Activated CD8-positive, alpha-beta memory T cell treated with anti-CD3 and anti-CD28 coated beads for 48 hours (primary cell): ENCODE data around the gene GUCD1.

Source experiments
- DNase-seq, 3 experiments: peaks; one replicate each; pipeline ENCODE4 v3.0.0-alpha.2; 2020; ENCODE audit warnings: low read depth in 2 of 3, low spot score in 2 of 3

GUCD1 gene

GRCh38 chr22:24590596-24591173, 35.7 kb upstream of the GUCD1 start:
- no peak for DNase-seq

- DNase-seq, result no peak
Measured at GRCh38 chr22:24589518-24590030, 34.6 kb upstream of the GUCD1 start.

DNA sequence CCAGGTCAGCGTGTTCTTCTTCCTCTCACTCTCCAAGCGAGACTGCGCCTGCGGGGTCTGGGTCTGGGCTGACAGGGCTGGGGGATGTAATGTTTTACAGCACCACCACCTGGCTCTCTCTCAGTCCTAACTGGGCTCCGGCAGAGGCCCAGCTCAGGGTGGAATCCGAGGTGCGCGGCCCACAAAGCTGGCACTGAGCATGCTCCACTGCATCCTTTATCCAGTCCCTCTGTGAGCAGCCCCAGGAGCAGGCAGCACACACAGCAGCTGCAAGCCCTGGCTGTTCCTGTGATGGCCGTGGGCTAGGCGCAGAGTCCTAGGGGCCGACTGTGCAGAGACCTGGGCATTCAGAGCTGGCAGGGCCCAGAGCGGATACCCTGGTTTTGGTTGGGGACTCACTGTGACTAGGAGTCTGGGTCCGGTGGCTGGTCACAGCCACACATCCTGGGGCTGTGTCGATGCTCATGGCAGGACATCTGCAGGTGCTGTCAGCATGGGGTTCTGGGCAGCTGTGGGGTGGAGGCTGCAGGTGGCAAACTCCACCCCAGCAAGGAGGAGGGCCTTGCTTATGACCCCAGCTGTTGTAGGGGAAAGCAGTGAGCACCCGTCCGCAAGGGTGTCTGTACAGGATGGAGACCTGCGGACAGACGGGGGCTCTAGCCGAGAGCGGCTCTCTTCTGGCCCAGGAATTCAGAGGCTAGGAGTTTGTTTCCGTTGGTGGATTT, 34.0 kb upstream of the GUCD1 start:
- no peak for DNase-seq

- DNase-seq, result no peak
Measured at GRCh38 chr22:24588381-24588756, 33.4 kb upstream of the GUCD1 start.

DNA sequence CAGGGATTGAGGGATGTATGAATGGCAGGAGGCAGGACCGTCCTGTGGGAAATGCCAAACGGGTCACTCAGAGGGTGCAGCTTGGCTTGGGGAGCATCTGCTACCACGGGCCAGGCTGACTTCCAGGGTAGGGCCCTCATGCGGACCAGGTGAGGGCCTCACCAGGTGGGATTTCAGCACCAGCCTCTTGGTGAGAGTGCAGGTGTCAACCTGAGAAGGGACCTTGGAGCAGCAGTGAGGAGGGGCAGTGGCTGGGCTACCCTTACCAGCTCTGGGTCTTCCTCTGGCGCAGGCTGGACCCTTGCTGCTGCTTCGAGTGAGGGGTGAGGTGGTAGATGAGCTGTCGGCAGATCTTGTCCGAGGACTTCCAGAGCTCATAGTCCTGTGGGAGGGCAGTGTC, 33.0 kb upstream of the GUCD1 start:
- no peak for DNase-seq

GRCh38 chr22:24587251-24587650, 32.3 kb upstream of the GUCD1 start:
- DNase-seq, result no peak

GRCh38 chr22:24585927-24586546, 31.1 kb upstream of the GUCD1 start:
- DNase-seq, result no peak

DNA sequence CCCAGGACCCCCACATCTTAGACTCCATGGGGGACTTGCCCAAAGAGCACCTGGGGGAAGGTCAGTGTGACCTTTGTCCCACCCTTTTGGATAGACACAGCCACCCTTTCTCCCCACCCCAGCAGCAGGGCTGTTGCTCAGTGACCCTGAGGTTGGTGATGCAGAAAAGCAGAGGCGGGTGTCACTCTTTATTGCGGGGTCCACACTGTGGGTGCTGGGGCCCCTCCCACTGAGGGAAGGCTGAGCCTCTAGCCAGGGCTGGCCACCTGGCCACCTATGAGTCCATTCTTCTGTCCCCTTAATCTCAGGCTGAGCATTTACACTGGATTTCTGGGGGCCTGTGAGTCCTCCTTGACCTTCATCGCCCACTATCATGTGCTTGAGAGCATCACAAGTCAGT, 30.5 kb upstream of the GUCD1 start:
- DNase-seq, result no peak

DNA sequence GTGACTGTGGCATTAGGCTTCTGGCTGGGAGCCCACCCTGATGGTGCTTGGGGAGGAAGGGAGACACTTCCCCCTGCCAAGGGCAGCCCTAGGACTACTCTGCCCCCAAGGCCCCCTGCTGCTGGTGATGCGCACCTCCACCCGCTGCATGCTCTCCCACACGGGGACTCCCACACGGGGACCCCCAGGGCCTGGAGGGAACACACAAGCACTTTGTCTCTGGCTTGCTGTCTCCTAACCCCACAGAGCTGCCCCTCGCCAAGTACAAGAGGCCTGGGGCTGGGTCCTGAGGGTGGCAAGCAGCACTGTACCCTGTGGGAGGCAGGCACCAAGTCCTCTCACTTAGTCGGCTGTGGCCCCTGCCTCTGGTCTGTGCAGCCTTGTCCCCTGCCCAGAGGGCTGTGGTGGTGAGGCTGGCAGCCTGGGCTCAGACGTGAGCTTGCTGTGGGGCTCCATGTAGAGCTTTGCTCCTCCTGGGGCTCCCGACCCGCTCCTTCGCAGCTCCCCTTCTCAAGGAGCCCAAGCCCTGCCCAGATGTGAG, 30.0 kb upstream of the GUCD1 start:
- no peak for DNase-seq

DNA sequence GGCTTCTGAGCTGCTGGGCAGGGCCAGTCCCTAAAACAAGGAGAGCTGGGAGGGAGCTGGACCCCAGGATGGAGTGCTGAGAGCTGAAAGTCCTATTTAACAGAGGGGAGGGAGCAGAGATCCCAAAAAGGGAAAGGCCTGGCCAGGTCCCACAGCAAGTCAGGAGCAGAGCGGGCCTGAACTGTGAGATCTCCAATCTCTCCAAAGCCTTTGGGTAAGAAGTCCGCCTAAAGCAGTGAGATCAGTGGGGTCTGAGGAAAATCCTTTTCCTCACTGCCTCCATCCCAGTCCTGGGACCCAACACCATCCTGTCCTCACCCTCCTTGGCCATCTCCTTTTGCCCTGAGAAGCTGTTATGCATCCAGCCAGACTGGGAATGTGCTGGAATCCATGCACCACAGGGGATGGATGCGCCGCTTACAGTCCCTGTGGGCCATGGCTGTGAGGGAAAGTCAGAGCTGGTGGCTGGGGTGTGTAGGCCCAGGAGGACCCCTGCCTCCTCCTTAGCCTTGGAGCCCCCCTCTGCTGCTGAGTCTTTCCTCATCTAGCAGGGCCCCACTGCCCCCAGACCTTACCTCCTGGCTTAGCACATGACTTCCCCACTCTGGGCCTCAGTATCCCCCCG, 29.3 kb upstream of the GUCD1 start:
- DNase-seq, result no peak

GRCh38 chr22:24583221-24584165, 28.6 kb upstream of the GUCD1 start:
- no peak for DNase-seq

DNA sequence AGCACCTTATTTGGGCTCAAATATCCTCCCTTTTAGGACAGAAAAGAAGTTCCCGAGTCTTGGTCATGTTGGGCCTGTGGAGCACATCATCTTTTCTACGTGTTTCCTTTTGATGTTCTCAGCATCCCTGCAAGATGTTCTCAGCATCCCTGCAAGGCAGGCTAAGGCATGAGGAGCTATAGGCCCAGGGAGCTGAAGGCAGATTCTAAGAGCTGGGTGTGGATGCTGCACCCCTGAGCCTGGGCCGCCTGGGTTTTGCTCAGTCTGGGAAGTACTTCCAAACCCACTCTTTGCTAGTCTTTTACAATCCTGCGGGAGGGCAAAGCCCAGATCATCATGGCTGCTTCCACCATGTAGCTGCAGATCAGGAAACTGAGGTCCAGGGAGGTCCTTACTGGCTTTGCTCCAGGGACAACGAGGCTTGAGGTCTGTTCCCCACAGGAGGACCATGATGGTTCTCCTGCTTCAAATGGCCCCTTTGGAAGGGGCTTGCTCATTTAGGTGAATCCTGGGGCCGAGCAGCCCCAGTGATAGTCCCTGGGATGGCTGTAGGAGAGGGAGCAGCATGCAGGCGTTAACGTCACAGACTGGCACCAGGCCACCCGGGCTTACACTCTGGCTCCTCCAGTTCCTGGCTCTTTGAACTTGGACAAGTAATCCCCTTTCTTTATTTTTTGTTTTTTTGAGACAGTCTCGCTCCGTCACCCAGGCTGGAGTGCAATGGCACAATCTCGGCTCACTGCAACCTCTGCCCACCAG, 27.3 kb upstream of the GUCD1 start:
- no peak for DNase-seq

GRCh38 chr22:24580276-24580675, 25.3 kb upstream of the GUCD1 start:
- DNase-seq, result no peak

DNA sequence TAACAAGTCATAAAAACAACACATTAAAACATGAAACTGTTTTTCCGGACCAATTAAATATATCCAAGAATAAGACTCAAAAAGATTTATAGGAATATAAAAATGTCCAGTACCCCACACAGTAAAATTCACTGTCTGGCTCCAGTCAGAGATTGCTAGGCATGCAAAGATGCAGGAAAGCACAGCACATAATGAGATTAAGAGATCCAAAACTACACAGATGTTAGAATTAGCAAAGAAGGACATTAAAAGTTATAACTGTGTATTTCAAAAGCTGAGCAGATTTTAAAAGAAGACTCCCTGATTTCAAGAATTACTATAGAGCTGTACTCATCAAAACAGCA, 24.3 kb upstream of the GUCD1 start:
- no peak for DNase-seq

GRCh38 chr22:24578355-24579257, 23.7 kb upstream of the GUCD1 start:
- no peak for DNase-seq

DNA sequence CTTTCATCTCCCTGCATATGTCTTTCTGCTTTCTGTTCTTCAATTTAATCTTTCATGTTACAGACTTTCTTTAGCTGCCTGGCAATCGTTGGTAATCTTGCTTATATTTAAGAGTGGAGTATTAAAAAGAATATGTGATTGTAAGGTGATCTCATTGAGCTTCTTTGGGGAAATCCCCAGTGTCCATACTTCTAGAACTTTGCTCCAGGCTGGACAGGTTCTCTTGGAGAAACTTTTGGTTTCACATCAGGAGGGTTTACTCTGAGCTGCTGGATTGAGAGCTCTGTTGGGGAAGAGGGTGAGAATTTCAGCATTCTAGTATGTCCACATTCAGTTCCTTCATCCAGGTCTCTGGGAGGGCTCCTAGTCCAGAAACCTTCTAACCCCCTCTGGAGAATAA, 21.8 kb upstream of the GUCD1 start:
- no peak for DNase-seq

DNA sequence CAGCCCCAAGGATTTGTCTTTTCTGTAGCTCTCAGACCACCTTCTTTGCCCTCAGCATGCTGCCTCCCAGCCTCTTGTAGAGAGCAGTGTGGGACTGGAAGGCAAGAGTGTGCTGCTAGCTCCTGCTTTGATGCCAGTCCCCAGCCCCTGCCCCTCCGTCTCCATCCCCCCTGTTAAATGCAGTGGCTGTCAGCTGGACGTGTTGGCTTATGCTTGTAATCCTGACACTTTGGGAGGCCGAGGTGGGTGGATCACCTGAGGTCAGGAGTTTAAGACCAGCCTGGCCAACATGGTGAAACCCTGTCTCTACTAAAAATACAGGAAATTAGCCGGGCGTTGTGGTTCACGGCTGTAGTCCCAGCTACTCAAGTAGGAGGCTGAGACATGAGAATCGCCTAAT, 16.3 kb upstream of the GUCD1 start:
- DNase-seq, result no peak

DNA sequence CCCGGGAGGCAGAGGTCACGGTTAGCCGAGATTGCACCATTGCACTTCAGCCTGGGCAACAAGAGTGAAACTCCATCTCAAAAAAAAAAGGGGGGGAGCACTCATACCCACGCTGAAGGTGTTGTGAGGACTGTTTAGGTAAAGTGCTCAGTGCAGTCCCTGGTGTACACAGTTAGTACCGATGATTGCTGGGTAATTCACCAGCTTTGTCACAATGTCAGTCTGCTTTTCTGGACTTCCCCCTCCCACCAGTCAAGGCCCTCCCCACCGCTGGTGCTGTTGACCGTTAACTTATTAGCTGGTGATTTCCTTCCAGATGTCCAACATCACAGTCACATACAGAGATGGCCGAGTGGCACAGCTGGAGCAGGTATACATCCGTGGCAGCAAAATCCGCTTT, 12.7 kb upstream of the GUCD1 start:
- no peak for DNase-seq

- DNase-seq, result no peak
Measured at GRCh38 chr22:24566899-24567511, 12.1 kb upstream of the GUCD1 start.
